ENCODE data around the gene FNDC3B.

FNDC3B gene

DNA sequence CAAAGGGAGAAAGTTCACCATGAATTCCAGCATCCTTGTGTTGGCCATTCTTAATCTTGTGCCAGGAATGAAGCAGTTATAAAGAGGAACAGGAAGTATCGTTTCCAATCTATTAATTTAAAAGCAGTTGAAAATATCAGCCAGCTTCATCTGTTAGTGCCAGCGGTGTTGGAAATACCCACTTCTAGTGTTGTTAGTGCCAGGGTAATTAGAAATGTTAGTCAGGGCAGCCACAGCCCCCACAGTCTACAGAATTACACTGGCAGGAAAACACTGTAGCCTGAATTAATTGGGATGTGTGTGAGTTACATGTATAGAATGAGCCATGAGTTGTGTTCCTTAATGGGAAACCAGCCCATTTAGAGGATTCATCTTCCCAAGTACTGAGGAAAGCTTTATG, 281.1 kb downstream of the FNDC3B start:
- H3K4me3 ChIP-seq (ENCODE audit: low read length): no peak overlapping the region
- DNase-seq (ENCODE audit: low read depth, low spot score): no peak

DNA sequence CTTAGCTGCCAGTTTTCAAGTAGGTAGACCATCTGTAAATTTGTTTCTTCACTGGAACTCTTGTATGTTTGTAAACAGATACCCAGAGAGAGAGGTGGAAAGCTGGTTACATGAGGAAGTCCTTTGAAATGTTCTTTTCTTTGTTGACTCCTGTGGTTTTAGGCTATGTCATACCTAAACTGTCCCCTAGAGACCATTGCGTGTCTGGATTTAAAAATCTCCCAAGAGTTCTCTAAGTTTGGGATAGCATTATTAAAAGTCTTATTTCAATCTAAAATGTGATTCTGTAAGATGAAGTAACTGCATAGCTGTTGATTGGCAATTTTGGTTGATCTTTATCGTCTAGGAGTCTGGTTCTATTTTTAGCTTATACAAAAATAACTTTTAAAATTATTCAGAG, 281.7 kb downstream of the FNDC3B start:
- DNase-seq (ENCODE audit: low read depth, low spot score): no peak
- H3K4me3 ChIP-seq (ENCODE audit: low read length): no peak overlapping the region

DNA sequence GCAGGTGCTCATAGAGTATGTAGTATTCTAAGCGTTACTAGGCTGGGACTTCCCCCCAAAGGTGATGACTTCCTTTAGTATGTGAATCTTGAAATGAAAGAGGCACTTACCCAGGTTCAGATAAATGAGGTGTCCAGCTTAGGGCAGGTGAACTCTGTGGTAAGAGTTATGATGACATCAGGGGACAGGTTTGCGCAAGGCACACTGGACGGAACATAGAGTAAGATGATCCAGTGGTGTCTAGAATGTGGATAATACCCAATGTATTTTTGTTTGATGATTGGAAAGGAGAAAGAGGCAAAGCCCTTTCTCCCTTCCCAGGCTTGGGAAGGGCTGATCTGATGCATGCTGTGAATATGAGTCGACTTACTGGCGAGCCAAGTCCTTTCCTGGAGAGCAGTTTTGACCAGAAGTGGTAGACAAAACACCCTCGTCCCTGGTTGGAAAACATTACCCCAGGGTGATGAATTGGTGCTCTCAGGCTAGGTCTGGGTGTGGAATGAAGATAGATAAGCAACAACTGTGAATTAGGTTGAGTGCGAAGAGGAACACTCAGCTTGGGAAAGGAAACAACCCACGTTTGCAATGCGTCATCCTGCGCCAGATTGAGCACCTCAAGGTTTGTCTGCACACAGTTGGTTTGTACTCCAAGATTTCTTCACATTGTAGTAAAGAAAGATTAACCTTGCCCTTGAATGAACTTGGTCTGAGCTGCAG, 284.7 kb downstream of the FNDC3B start:
- no peak overlapping the region for H3K4me3 ChIP-seq (ENCODE audit: low read length)
- DNase-seq (ENCODE audit: low read depth, low spot score): no peak

DNA sequence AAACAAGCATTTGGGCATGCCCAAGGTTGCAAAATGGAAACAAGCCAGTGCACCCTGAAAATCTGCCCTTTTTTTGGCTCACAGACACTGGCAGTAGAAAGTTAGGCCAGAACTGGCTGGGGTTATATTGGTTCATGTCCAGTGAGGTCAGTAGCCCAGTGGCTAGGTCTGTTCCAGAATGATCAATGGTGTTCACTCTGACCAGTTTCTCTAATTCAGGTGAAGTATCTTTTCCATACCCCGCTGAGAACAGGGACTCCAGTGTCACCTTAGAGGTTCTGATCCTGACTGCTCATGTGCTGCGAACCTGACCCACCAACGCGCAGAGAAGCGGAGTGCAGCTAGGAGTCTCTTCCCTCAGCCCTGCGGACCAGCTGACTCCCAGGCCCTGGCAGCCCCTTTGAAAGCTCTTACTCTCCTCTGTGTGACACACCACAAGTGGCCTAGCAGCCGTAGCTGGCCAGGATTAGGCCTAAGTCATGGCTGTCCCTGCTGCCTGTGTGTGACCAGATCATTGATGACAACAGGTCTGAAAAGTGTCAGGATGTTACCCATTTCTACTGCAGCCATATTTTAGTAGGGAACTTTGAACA, 285.3 kb downstream of the FNDC3B start:
- no peak for DNase-seq (ENCODE audit: low read depth, low spot score)
- H3K4me3 ChIP-seq (ENCODE audit: low read length): no peak overlapping the region

DNA sequence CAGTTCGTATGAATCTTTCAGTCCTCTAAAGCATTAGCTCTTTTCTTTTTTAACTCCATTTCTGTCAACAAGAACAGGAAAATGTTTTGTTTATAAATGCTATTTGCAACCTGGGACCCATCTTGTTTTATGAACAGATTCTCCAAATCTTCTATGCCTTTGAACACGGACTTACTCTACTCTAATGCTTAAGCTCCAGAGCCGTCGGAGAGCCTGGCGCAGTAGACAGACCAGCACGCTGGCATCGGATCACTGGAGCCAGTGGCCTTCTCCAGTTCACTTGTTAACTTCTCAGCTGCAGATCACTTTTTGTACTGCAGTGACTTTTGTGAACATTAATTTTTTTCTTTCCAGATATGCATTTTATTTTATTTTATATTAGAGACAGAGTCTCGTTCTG, 286.1 kb downstream of the FNDC3B start:
- no peak for DNase-seq (ENCODE audit: low read depth, low spot score)
- H3K4me3 ChIP-seq (ENCODE audit: low read length): no peak overlapping the region

DNA sequence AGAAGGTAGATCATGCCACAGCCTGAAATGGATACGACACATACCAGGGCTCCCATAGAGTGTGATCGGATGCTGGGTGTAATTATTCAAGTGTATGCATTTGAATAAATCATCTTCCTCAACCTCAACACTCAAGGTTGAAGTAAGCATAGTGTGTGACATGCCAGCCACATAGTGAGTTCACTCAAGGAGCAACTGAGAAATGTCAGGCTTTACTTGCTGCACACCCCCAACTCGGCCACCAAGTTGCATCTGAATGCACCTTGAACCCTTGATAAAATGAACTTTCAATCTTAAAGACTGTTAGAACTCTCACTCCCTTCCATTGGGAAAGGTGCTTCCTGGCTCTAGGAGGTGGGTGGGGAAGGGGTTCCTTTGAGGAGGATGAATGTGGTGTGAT, 287.6 kb downstream of the FNDC3B start:
- no peak for DNase-seq (ENCODE audit: low read depth, low spot score)
- no peak overlapping the region for H3K4me3 ChIP-seq (ENCODE audit: low read length)

DNA sequence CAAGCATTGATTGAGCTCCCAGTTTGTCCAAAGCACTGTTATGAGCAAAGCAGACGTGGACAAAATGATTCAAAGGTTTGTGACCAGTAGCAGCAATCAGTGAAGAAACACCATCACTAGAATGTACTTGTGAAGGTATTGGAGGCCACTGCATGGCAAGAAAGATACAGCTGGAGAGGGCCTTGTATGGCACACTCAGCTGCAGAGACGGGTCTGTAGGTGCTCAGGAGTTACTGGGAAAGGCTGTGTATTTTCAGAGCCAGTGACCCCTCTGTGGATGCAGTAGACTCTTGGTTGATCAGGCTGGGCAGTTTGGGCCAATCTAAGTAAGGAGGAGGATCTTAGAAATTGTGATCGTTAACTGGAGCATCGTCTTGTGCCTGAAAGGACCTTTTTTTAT, 288.9 kb downstream of the FNDC3B start:
- no peak for DNase-seq (ENCODE audit: low read depth, low spot score)
- H3K4me3 ChIP-seq (ENCODE audit: low read length): no peak overlapping the region

DNA sequence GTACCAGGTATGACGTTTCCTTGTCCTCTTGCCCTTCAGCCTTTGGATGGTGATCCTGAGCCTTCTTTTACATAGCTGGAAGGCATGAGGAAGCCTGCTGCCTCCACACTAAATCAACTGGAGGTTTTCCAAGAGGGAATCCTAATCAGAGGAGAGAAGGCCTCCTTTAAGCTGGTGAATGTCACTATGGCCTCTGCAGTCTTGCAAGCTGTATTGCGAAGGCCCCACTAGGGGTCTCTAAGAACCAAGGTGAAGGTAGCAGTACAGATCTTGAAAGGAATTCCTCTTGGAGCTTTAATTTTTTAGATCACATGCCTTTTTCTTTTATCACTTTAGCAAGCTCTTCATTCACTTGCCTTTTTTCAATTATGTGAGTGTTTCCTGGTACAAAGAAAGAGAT, 289.7 kb downstream of the FNDC3B start:
- H3K4me3 ChIP-seq (ENCODE audit: low read length): no peak overlapping the region
- DNase-seq (ENCODE audit: low read depth, low spot score): no peak

DNA sequence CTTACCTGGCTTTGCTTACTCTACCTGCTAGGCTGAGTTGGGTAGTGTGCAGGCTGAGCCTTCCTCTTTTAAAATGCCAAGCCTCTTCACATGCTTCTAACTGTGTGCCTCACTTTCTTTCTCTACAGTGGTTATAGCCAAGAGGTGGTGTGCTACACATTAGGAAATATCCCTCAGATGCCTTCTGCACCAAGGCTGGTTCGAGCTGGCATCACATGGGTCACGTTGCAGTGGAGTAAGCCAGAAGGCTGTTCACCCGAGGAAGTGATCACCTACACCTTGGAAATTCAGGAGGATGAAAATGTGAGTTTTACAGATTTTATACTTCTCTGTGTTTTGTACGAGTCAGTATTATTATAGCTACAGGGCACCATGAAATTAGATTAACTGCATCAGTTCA, 291.0 kb downstream of the FNDC3B start:
- H3K4me3 ChIP-seq (ENCODE audit: low read length): no peak overlapping the region
- no peak for DNase-seq (ENCODE audit: low read depth, low spot score)

DNA sequence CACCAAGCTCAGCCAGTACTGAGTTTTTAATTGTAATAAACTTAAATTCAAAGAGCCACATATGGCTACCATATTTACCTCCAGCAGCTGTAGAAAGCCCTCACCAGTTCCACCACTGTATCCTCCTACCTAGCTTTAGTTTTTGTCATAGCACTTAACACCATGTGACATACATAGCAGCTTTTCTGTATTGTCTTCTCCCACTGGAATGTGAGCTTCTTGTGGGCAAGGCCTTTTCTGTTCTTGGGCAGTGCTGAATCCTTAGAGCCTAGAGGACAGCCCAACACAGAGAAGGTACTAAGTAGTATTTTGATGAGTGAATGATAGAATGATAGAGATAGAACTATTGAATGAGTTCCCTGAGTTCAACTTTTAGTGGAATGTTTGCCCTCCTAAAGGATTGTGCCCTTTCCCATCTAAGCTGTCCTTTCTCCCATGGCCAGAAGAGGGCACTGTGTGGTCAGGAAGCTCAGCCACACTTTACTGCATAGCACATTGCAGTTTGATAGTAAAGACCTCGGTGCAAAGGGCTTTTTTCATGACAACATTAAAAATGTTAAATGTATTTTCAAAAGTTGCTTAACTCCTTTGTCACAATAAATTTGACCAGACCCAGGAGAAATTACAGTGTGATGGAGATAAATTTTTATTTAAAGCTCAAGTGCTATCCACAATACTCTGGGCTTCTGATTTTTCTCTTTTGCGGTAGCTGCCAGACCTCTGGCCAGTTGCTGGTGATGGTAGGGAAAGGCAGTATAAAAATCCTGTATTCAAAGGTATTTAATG, 293.1 kb downstream of the FNDC3B start:
- H3K4me3 ChIP-seq (ENCODE audit: low read length): no peak overlapping the region
- DNase-seq (ENCODE audit: low read depth, low spot score): peak; percentile 36

DNA sequence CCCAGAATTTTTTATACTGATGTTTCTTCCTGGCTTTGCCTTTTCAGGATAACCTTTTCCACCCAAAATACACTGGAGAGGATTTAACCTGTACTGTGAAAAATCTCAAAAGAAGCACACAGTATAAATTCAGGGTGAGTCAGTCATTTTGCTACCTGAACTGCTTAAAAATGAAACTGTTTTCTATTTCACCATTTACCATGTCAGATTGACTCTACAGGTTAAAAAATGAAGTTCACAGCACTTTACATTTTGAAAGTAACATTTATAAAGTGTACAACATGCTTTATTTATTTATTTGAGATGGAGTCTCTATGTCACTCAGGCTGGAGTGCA, 293.6 kb downstream of the FNDC3B start:
- DNase-seq (ENCODE audit: low read depth, low spot score): no peak
- H3K4me3 ChIP-seq (ENCODE audit: low read length): no peak overlapping the region

DNA sequence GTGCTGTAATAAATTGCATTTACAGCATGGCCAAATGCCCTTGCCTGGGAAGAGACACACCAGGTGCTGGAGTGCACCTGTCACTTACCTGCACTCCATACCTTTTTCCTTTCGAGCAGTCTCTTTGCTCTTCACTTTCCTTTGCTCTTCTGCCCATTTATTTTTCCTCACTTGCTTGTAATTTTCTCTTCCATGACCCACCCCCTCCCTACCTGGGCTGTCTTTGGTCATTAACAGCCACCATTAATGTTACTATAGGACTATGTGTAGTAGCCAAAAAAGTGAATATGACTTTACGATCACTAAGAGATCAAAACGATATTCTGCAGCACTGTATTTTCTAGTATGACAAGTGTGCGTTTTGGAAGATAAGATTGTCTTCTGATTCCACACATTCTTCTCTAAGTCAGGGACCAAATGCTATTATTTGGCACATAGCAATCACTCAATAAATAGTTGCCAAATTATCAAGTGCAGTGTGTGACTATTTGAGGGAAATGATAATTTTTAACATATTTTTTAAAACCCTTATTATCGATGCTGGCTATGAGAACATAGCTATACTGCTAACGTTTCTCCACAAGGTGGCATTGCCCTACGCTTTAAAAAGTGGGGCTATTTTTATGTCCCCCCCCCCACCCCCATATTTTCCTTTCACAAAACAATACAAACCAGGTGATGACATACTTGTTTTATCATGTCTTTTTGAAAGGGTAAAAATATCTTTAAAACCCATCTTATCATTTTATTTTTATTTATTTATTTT, 294.5 kb downstream of the FNDC3B start:
- DNase-seq (ENCODE audit: low read depth, low spot score): no peak
- H3K4me3 ChIP-seq (ENCODE audit: low read length): no peak overlapping the region

DNA sequence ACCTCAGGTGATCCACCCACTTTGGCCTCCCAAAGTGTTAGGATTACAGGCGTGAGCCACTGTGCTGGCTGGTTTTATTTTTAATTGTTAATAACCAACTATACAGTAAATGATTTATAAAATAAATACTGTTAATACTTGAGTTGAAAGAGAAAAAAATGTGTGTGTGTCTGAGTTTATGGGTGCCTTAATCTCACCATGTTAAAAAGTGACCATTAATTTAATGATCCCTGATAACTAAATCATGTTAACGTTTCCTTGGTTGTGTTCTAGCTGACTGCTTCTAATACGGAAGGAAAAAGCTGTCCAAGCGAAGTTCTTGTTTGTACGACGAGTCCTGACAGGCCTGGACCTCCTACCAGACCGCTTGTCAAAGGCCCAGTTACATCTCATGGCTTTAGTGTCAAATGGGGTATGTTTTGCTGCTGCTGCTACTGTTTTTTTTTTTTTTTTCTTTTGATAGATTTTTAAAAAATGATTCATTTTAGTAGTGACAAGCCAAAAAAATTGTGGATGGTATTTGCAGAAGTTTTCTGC, 295.4 kb downstream of the FNDC3B start:
- no peak for DNase-seq (ENCODE audit: low read depth, low spot score)
- H3K4me3 ChIP-seq (ENCODE audit: low read length): no peak overlapping the region

DNA sequence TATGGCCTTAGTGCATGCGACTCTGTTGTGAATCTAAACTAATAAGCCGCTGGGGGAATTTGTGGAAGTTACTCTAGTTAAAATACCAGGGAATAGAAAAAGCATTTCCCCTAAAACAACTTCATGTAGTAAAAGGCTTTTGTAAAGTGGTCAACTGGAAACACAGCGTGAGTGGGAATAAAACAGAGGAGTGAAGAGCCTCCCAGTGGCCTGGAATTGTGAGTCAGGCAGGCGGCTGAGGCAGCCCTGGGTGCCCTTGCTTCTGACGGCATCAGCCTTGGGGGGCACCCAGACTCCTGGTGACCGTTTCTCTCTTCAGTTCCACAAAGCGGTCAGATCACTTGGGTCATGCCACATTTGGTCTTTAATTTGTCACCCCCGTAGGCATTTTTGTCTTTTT, 300.5 kb downstream of the FNDC3B start:
- H3K4me3 ChIP-seq (ENCODE audit: low read length): no peak overlapping the region
- DNase-seq (ENCODE audit: low read depth, low spot score): no peak

DNA sequence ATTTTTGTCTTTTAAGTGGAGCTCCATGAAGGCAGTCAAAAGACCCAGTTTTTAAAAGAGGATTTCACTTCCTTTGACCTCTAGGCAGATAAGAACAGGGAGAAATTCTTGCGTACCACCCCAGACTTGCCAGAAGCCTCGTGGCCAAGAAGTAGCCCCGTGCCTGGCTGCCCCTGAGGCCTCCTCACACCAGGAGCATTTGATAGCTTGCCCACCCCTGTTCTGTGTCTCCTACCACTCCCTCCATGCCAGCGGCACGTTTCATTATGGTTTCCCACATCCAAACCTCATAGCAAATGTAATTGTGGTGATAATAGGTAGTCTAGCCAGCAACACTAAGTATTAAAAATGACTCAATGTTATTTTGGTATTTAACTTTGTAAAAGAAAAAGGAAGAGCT, 301.2 kb downstream of the FNDC3B start:
- no peak overlapping the region for H3K4me3 ChIP-seq (ENCODE audit: low read length)
- DNase-seq (ENCODE audit: low read depth, low spot score): no peak

DNA sequence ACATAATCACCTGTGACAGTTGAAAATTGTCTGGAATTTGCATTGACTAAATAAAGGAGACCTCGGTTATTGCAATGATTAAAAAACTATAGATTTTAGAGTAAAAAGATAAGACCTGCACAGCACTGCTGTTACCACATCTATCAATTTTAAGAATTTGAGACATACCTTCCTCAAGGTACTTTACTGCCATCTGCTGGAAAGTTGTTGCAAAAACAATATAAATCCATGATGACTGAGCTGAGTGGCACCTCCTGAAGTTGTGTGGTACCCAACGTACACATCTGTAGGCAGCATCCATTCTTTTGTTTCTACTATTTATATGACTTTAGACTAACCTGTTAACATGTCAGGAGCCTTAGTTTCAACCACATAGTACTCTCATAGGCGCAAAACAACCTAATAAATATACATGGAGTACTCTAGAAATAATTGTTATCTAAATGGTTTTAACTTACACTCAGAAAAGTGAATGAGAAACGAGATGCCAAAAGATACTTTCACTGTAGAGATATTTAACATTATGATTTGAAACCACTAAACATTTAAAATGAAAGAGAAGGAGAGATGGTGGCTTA, 302.2 kb downstream of the FNDC3B start:
- DNase-seq (ENCODE audit: low read depth, low spot score): peak; percentile 69
- no peak overlapping the region for H3K4me3 ChIP-seq (ENCODE audit: low read length)

DNA sequence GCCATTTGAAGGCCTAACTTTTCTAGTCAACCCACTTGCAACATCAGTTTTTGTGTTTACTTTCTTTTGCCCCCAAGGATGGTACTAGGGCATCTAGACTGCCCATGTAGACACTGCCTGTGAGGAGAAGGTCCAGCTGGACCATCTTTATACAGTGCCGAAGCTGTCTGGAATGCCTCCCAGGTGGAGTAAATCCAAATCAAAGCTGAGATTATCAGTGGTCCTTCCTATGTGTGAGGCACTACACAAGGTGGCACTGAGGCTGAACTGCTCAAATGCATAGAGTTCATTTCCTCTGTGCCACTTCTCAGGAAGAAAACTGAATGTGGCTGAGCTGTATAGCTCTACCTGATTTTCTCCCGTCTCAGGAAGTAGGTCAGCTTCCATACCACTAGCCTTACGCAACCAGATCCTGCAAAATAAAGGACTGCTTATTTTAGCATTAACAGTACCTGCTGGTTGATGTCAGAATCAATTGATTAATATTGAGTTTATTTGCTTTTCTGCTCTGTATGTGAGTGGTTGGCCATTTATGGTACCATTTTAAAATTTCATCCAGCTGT, 302.8 kb downstream of the FNDC3B start:
- DNase-seq (ENCODE audit: low read depth, low spot score): no peak
- no peak overlapping the region for H3K4me3 ChIP-seq (ENCODE audit: low read length)

DNA sequence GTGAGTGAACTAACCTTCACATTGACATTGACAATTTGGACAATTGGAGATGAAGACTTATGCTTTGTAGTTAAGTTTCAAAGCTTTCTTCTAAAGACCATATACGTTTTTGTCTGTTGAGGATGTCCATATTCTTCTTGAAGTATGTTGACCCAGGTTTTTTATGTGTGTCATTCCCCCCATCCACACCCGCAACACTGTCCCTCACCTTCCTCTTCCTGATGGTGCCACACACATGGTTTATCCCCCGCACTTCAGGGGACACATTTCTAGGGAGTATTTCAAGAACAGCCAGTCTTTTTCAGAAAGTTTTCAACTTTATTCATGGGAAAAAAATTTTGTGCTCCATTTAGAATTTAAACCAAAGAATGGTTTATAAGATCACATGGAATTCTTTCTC, 303.7 kb downstream of the FNDC3B start:
- no peak overlapping the region for H3K4me3 ChIP-seq (ENCODE audit: low read length)
- DNase-seq (ENCODE audit: low read depth, low spot score): no peak

DNA sequence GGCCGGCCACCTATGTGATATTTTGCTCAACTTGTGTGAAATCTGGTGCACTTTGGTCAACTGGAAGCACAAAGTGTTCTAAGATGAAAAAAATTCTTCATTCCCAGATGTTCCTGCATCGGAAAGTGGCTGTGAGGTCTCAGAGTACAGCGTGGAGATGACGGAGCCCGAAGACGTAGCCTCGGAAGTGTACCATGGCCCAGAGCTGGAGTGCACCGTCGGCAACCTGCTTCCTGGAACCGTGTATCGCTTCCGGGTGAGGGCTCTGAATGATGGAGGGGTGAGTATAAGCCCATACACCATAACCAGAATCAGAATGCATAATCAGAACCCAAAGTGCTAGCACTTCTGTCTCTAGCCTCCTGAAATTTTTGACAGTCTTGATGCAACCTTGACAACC, 304.6 kb downstream of the FNDC3B start:
- H3K4me3 ChIP-seq (ENCODE audit: low read length): no peak overlapping the region
- DNase-seq (ENCODE audit: low read depth, low spot score): no peak
